ENCODE measurements around the gene NR6A1. TPM values are rescaled to one million over a fixed set of nuclear protein-coding genes. Genes with fewer than 3 reads are reported as not detected.
"Not testable (repeated sequence)": the region's sequence is repeated elsewhere in the genome, so short reads cannot be mapped to it uniquely, and the experiment has no call there.

Gene NR6A1
- total RNA-seq, 2 donors from 2014 or later, result 0.98 to 1.2 TPM

DNA sequence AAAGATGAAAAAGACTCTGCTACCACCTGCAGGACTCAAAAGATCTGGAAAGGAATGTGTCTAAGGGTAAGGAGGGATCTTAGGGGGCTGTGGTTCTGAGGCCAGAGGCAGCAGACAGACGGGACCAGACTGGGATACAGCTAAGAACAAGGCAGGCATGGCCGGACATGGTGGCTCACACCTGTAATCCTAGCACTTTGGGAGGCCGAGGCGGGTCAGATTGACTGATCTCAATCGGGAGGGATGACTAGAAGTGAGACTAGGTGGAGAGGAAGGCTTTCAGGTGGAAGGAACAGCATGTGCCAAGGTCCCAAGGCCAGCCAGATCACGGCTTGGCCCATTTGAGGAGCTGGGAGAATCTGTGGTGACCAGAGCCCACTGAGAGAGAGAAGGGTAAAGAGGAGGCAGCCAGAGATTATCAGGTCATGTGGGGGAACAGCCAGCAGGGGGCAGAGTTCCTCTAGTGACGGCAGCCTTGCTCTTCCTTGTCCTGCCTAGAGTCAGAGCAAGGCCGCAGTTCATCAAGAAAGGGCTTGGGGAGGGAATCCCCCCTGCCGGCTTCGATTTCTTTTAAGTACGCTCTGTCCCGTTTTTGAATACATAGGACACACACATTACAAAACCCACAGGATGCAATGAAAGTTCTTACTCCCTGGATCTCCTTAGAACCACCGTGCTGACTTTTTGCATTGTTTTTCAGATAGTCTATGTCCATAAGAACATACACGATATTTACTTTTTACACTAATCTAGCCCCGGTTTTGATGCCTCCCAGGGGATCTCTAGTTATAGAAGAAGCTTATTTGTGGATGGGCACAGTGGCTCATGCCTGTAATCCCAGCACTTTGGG lies 3.2 kb upstream of the NR6A1 start:
- H3K27ac Mint-ChIP-seq, result peak overlapping the region; percentile 41
- peaks cover 32% of the 10 kb centered on the region for H3K27me3 Mint-ChIP-seq
- ATAC-seq (replicated peaks), result peak; percentile 59
- peak overlapping the region; percentile 5 for H3K4me3 Mint-ChIP-seq
- peaks cover 28% of the 10 kb centered on the region for H3K4me1 Mint-ChIP-seq
- H3K9me3 Mint-ChIP-seq, result no peaks in the 10 kb centered on the region
- H3K36me3 Mint-ChIP-seq (ENCODE audit: low read depth), result peaks cover 5% of the 10 kb centered on the region

DNA sequence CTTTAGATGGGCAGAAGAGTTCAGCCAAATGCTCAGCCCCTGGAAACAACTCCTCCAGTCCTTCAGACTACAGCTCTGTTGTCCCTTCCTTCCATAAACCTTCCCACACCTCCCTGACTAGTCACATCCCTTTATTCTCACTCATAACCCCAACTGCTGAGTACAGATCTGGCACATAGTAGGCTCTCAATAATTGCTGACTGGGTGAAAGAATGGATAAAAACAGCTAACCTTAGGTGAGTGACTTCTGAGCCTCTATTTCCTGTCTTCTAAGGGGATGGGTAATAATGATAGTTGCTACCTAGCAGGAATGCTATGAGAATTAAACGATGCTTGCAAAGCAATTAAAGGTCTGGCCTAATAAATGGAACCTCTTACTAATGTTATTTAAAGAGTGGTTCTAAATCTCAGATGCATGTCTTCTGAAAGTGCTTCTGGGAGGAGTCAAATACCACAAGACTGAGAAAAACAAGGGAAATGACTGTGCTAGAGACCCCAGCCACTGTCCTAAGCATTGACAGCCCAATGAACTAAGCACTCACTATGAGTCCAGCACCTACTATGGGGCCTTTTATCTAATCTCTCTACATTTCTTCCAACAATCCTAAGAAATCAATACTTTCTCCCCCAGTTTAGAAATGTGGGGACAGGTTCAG lies 2.5 kb upstream of the NR6A1 start:
- Mint-ChIP-seq H3K9me3 (no peaks in the 10 kb centered on the region), H3K4me3 (no peak overlapping the region), H3K27ac (no peak overlapping the region), H3K36me3 (ENCODE audit: low read depth) (peaks cover 9% of the 10 kb centered on the region), H3K4me1 (peaks cover 32% of the 10 kb centered on the region), H3K27me3 (peaks cover 40% of the 10 kb centered on the region)
- no peak for ATAC-seq (replicated peaks)

DNA sequence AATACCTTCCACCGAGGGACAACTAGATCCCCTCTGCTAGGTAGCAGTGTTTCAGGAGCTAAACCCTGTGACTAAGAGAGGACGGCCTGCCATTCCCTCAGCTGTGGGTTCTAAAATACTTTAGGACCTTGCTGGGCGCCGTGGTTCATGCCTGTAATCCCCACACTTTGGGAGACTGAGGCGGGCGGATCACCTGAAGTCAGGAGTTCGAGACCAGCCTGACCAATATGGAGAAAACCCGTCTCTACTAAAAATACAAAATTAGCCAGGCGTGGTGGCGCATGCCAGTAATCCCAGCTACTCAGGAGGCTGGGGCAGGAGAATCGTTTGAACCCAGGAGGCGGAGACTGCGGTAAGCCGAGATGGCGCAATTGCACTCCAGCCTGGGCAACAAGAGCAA lies 1.8 kb upstream of the NR6A1 start:
- Mint-ChIP-seq H3K4me1 (peaks cover 32% of the 10 kb centered on the region), H3K4me3 (peak overlapping the region; percentile 88), H3K27me3 (peaks cover 42% of the 10 kb centered on the region)
- not testable (repeated sequence) for H3K9me3 Mint-ChIP-seq; H3K36me3 Mint-ChIP-seq (ENCODE audit: low read depth); ATAC-seq (replicated peaks); H3K27ac Mint-ChIP-seq

DNA sequence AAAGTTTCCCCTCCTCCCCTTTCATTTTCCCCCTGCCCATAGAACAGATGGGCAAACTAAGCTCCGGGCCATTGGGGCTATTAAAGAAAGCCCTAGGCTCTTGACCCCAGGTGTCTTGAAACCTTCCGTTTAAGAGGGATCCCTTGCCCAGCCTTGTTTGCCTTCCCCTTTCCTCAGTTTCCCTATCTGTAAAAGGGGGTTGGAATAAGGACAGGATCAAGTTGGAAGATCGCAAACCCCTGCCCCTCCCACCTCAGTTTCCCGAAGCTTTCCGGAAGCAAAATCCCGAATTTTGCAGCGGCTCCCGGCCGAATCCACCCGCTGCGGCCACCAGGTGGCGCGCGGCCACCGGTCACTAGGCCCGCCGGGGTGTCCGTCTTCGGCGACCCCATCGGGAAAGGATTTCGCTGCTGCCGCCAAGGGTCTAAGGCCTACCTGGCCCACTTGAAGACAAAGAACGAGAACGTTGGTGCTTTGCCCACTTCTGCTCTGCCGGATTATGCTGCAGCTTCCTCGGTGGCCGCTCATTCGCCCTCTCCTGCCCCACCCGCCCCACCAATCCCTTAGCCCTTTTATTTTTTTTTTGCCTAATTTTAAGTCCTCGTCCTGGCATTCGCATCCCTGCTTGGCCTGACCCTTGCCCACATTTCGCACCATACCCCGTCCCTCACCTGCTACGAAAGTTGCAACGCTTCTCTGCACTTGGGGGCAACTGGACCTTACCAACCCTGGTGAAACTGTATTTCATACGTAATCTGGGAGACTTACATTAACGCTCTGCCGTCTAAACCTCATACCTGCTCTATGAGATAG lies 962 bp upstream of the NR6A1 start:
- Mint-ChIP-seq H3K9me3 (no peaks in the 10 kb centered on the region), H3K27me3 (peaks cover 49% of the 10 kb centered on the region), H3K4me3 (peak overlapping the region; percentile 88), H3K36me3 (ENCODE audit: low read depth) (peaks cover 9% of the 10 kb centered on the region), H3K4me1 (peaks cover 32% of the 10 kb centered on the region), H3K27ac (peak overlapping the region; percentile 87)
- no peak for ATAC-seq (replicated peaks)

DNA sequence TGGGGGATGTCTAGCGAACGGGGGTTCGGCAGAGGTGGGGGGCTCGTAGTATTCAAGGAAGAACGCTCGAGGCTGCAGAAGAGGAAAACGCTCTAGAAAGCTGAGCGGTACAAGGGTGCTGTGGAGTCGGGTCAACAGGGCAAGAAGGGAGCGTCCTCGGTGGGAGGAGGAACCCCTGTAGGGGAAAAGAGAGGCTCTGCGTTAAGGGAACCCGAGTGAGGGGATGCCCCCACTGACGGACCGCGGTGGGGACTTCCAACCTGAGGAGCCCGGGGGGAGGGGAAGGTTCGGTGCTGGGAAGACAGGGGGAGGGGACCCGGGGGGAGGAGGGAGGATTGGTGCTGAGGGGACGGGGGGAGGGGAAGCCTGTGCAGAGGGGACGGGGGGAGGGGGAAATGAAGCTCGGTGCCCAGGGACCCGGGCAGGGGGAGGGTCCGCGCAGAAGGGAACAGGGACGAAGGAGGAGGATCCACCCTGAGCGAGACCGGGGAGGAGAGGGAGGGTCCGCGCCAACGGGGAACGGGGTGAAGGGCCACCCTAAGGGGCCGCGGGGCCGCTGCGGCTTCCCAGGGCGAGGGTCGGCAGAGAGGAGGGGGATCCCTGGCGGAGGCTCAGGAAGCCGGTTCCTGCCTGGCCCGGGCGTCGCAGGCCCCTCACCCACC lies 621 bp downstream of the NR6A1 start:
- H3K36me3 Mint-ChIP-seq (ENCODE audit: low read depth), result peaks cover 9% of the 10 kb centered on the region
- H3K27me3 Mint-ChIP-seq, result peaks cover 48% of the 10 kb centered on the region
- H3K27ac Mint-ChIP-seq, result peak overlapping the region; percentile 33
- peak overlapping the region; percentile 88 for H3K4me3 Mint-ChIP-seq
- H3K9me3 Mint-ChIP-seq, result no peaks in the 10 kb centered on the region
- H3K4me1 Mint-ChIP-seq, result peaks cover 32% of the 10 kb centered on the region
- no peak for ATAC-seq (replicated peaks)

DNA sequence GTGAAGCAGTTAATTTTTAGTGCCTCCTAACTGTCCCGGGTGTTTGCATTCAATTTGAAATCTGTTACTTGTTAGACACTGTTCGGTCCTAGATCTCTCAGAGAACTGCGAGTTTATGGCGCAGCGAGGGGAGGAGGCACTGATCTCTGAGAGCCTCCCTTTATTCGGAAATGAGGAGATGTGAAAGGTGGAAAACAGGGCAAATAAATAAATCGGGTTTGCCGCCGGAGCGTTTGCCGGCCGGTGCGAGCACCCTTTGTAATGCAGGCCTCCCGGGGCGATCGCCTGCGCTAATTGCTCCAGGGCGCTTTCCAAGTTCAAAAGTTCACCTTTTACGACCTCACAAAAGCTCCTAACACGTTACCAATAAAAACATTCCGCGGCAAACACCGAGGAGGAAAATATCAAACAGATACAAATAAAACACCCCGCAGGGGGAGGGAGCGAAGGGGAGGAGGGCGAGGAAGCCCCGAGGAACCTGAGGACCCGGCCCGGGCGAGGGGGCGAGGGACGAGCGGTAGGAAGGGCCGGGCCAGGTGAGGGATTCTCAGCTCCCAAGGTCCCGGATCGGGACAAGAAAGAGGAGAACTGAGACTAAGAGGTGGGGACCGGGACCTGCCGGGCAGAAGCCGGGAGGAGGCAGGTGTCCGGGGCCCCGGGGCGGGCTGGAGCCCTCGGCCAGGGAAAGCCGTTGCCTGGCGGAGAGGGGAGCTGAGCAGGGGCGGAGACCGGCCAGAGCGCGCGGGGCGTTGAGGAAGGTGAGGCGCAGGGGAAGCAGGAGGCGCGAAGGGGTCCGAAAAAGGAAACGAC lies 1.4 kb downstream of the NR6A1 start:
- peaks cover 32% of the 10 kb centered on the region for H3K4me1 Mint-ChIP-seq
- H3K27me3 Mint-ChIP-seq, result peaks cover 52% of the 10 kb centered on the region
- no peak for ATAC-seq (replicated peaks)
- H3K4me3 Mint-ChIP-seq, result peak overlapping the region; percentile 88
- H3K27ac Mint-ChIP-seq, result peak overlapping the region; percentile 33
- H3K36me3 Mint-ChIP-seq (ENCODE audit: low read depth), result peaks cover 9% of the 10 kb centered on the region
- H3K9me3 Mint-ChIP-seq, result no peaks in the 10 kb centered on the region

DNA sequence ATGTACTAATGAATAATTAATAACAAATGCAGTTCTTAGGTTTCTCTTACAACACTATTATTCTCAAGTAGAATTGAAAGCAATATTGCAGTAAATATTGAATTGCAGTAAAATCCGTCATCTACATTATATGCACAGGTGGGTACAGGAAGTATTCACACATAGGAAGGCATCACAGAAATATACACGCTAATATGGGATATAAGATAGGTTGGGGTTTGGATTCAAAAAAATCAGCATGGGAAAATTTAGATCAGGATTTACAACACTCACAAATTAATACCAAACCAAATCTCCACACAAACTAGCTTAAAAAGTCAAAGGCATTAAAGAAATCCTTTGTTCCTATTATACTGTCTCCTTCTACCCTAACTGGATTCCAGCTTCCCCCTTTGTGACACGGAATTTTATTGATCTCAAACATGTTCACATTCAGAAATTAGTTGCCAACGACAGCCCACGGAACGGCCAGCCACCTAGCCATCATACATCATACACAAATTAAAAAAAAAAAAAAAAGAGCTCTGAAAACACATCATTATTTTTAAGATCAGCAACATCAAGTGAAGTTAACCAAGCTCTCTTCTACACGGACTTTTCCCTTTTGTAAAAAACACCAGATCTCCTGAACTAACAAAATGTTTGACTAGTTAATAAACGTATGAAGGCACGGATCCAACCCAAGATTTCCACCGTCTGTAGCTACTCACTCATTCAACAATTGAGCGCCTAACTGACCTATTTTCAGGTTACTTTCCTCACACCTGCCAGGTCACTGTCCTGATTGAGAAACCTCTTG lies 2.2 kb downstream of the NR6A1 start:
- Mint-ChIP-seq H3K9me3 (no peaks in the 10 kb centered on the region), H3K36me3 (ENCODE audit: low read depth) (peaks cover 9% of the 10 kb centered on the region), H3K27ac (no peak overlapping the region), H3K4me1 (peaks cover 28% of the 10 kb centered on the region), H3K27me3 (peaks cover 52% of the 10 kb centered on the region), H3K4me3 (peak overlapping the region; percentile 88)
- no peak for ATAC-seq (replicated peaks)

DNA sequence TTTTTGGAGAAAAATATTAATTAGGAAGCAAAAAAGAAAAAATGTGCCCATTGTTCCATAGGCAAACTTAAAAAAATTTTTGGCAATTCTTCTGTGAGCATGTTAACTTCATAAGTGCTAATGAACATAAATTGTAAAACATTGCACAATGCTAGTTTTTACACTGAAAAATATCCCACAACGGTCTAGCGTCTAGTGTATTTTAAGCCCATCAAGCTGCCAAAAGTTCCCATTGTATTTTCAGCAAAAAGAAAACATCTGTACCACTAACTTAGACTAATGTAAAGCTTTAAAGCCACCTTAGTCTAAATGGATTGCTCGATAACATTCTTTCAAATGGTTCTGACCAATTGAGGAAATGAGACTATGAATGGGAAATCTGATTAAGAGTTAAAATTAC lies 2.8 kb downstream of the NR6A1 start:
- Mint-ChIP-seq H3K9me3 (no peaks in the 10 kb centered on the region), H3K4me3 (no peak overlapping the region), H3K36me3 (ENCODE audit: low read depth) (peaks cover 9% of the 10 kb centered on the region), H3K27ac (no peak overlapping the region), H3K4me1 (peaks cover 22% of the 10 kb centered on the region), H3K27me3 (peaks cover 48% of the 10 kb centered on the region)
- no peak for ATAC-seq (replicated peaks)

DNA sequence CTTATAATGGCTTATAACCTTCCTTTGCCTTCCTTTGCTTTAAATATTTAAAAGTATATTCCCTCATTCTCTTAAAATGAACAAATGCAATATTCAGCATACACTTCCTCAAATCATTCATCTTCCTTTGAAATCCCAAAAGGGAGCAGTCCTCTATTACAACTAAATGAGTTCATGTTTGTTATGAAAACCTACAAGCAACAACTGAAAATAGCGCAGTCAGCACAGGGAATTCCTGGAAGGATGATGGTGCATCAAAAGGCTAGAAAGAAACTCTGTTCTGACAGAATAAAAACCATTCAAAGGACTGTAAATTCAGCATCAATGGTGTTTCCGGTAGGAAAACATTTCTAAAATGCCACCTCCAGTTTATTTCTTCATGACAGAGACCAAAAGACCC lies 3.3 kb downstream of the NR6A1 start:
- Mint-ChIP-seq H3K27ac (no peak overlapping the region), H3K9me3 (no peaks in the 10 kb centered on the region), H3K4me3 (no peak overlapping the region), H3K27me3 (peaks cover 53% of the 10 kb centered on the region), H3K4me1 (peaks cover 21% of the 10 kb centered on the region), H3K36me3 (ENCODE audit: low read depth) (peaks cover 9% of the 10 kb centered on the region)
- no peak for ATAC-seq (replicated peaks)

DNA sequence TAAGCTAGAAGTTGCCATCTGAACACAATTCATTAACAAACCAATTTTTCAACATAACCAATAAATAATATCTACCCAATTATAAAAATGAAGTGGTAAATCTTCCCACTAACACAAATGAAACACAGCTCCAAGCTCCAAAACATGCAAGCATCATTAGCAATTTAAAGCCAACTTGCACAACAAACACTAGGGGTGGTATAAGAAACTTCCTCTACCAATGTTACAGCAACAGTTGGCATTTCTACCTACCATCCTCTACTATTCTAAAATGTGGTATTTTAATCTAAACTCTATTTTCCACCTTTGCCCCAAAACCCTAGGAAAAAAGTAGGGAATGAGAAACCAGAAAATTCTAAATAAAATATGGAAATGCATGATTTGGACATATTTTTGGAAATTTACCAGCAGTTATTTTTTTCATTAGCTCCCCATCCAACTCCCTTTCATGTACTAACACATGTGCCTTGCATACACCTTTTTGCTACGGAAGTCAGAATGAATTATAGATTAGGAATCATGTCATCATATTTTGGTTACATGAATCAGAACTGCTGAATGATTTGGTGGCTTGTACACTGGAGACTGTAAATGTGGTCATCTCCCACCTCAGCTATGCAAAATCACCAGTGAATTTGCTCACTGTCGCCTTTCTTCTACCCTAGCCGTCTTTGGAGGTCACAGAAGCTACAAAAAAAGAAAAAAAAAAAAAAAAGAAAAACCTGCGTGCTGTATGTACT lies 4.1 kb downstream of the NR6A1 start:
- ATAC-seq (replicated peaks), result no peak
- H3K27me3 Mint-ChIP-seq, result peaks cover 60% of the 10 kb centered on the region
- no peak overlapping the region for H3K4me3 Mint-ChIP-seq
- H3K36me3 Mint-ChIP-seq (ENCODE audit: low read depth), result peaks cover 9% of the 10 kb centered on the region
- peaks cover 15% of the 10 kb centered on the region for H3K4me1 Mint-ChIP-seq
- H3K27ac Mint-ChIP-seq, result no peak overlapping the region
- H3K9me3 Mint-ChIP-seq, result no peaks in the 10 kb centered on the region

DNA sequence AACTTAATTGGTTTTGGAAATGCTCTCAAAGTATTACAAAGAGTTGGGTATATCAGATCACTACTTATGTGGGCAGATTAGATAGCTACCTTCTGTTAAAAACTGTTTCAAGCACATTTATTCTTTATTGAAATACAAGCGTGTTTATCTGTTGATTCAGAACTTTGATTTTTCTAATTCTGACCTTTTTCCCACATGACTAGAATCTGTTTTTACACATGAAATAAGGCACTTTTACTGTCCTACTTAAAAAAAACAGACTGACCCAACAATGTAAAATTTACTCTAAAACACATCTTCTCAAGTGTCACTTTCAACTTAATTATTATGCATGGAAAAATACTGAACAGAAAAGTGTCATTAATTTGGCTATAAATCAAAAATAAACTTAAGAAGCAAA lies 4.8 kb downstream of the NR6A1 start:
- H3K36me3 Mint-ChIP-seq (ENCODE audit: low read depth), result peaks cover 9% of the 10 kb centered on the region
- H3K9me3 Mint-ChIP-seq, result no peaks in the 10 kb centered on the region
- no peak overlapping the region for H3K27ac Mint-ChIP-seq
- H3K27me3 Mint-ChIP-seq, result peaks cover 65% of the 10 kb centered on the region
- peaks cover 15% of the 10 kb centered on the region for H3K4me1 Mint-ChIP-seq
- no peak overlapping the region for H3K4me3 Mint-ChIP-seq
- no peak for ATAC-seq (replicated peaks)

DNA sequence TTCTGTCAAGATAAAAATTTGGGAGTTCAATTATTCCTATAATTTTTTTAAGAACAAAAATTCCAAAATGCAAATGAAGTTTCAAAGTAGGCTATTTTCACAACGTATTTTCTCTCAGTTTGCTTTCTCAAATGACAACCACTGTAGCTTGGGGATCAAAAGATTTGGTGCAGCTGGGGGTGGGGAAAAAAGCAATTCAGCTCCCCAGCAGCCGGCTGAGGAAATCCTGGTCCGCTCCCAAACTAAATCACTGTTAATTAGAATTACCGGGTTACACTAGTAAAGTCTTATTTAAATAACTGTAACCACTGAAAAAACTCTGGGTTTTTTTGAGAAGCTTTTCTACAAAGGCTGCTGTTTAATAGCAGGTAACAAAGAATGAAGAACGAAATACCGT lies 5.7 kb downstream of the NR6A1 start:
- Mint-ChIP-seq H3K27ac (no peak overlapping the region), H3K27me3 (peaks cover 72% of the 10 kb centered on the region), H3K4me1 (peaks cover 14% of the 10 kb centered on the region), H3K4me3 (no peak overlapping the region), H3K9me3 (no peaks in the 10 kb centered on the region), H3K36me3 (ENCODE audit: low read depth) (peaks cover 9% of the 10 kb centered on the region)
- ATAC-seq (replicated peaks), result no peak
